NOMO-1 treated with DMSO at 0.1 percent for 48 hours (cell line): ENCODE results near the gene MED20.

Experiments
- DNase-seq: peaks from one replicate; lab custom pipeline; 2025; ENCODE audit not compliant: unreplicated experiment; lab: John Stamatoyannopoulos, UW

The MED20 gene

DNA sequence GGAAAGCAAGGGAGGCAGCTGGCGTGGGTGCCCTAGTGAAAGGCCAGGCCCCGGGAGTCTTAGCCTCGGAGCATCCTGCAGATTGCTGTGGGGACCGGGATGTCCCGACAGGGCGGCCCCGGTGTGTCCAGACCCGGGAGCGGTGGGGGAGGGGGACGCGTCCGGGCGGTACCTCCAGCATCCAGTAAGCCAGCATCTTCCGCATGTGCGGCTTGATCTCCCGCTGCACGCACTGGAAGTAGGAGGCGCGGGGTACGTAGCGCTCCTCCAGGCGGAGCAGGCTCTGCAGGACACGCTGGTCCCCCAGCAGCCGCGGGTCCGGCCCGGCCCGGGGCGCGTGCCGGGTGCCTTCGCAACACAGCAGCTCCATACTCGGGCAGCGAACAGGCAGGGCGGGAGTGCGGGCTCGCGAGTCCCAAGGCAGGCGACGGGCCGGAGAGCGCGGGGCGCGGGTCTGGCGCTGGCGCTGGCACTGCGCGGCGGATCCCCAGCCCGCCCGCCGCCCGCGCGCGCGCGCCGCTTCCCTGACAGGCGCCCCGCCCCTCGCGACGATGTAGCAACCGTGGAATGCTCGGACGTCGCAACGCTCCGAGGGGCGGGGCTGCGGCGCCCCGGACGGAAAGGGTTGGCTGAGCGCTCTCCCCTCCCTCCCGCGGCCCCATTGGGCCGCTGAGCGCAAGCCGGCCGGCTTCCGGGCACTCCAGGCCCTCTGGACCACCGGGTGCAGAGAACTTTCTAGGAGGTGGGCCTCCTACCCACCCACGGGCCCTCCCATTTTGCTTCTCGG lies 20.5 kb upstream of the MED20 start, which contains the start of gene CCND3:
TSS of gene CCND3 (minus strand) at position 529 of the 787 bp plus-strand sequence. CDS start at position 370, 159 bp downstream.
- peak; percentile 93 for DNase-seq

DNA sequence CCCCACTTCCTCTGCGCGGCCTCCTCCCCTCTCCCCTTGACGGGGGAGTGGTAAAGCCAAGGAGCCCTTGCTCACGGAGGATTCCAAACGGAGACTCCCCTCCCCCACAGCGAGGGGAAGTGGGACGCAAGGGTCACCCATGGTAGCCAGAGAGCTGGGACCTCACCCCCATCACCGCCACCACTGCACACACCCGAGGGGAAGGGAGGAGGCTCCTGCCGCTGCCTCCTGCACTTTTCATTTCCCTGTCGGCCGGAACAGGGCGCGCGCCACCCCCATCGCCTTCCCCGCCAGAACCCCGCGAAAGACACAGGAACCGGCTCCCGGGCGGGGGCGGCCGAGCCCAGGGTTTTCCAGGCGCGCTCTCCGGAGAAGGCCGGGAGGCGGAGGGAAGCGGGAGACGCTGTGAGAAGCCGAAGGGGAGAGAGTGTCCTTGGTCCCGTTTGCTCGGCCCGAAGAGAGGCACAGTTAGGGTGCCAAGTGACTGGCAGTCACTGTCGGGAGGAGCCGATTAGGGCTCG lies 19.9 kb upstream of the MED20 start:
- peak; percentile 52 for DNase-seq

DNA sequence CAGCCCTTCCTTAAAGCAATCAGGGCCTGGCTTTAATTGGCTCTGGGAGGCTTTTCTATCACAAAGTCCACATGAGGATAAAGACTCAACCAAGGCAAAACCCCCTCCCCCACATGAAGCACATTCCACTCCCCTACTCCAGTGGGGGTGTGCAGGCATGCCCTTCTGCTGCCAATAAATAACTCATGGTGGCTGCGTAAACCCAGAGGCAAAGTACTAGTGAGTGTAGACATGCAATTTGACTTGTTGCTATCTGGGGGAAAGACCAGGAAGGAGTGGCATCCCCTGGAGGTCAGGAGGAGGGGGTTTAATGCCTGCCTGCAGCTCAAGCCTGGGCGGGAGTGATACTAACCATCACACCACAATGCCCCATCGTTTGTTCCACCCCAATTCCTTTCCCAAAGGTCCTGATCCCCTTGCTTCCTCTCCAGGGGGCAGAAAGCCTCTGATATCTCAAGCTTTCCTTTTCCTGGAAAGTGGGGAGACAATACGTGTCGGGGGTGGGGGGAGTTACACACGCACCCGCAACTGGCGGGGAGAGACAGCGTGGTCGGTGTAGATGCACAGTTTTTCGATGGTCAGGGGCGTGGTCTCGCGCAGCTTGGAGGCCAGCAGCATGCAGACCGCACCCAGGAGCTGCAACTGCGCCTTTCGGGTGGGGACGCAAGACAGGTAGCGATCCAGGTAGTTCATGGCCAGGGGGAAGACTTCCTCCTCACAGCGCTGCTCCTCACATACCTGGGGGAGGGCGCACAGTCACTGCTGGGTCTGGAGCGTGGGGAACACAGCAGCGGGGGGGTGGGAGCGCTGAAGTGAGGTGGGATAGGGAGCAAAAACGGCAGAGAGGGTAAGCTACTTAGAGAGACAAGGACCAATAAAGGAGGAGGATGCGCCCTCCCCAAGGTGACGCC lies 19.2 kb upstream of the MED20 start:
- DNase-seq, result peak; percentile 25

DNA sequence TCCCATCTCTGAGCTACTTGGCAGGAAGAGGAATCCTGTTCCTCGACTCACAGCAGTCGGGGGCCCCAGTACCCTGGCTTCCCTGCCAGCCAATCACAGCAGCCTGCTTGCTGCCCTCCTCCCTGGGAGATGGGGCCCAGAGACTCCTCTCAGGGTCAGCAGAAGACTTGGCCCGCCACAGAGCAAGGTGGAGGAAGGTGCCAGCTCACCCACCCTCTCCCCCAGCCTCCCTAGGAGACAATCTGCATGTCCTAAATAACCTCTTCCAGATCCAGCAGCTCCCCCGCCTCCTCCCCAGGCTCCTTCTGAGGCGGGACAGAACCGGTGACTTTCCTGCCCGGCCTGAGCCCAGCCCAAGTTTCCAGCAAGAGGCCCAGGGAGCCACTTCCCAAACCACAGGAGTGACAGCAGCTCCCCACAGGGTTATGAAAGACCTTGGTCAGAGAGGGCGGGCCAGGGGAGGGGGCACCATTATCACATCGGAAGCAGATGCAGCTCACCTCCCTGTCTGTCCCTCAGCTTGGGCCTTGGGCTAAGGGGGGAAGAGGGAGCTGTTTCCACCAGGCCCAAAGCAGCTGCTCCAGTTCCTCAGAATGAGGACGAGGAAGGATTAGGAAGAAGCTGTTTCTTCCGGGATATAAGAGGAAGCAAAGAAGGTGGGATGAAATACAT lies 18.4 kb upstream of the MED20 start:
- peak; percentile 82 for DNase-seq

DNA sequence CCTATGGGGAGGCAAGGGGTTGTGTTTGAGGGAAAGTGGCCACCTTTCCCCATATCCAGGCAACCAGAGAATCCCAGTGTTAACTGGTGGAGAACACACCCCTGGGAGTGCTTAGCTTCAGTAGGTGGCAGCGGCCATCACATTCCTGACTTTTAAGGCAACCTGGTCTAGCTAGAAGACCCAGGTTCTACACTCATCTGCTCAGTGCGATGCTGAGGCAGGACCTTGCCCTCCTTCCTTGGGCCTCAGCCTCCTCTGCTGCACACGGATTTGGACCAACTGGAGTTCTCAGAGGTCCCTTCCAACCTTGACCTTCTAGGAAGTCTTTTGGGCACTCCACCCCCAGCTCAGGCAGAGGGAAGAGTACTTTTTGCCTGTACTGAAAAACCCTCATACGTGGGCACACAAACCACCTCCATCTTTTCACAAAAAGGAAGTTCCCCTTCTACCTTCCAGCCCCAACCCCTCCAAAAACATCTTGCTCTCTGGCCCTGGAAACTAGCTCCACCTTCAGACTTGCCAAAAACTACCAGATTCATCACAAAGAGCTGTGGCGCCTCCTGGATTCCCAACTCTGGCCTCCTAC lies 17.7 kb upstream of the MED20 start:
- DNase-seq, result peak; percentile 41

DNA sequence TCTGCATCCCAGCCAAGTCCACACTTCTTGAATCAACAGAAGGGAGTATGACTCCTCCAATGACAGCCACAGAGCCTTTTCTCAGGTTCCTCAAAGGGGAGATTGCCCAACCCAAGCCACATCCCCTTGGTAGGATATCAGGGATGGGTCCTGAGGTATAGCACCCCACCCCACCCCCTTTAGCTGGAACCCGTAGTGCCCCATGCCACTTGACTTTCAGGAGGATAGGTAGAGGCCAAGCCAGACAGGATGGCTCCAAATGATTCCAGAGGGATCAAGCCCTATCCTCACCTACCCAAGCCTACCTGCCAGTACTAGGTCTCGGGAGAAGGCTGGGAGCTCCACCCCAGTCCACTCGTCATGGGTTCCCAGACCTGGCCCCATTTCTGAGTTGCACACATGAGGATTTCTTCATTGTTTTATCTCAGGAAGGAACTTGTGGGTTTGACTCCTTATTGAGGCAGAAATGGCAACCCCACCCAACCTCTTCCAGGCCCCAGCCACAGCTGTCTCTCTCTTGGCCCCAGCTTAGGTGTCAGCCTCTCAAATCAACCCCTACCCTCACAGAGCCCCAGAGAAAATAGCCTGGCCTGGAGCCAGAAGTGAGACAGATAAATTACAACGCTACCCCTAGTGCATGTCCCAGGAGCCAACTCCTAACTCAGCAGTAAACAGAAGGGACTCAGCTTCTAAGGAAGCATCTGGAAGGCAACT lies 17.1 kb upstream of the MED20 start:
- DNase-seq, result peak; percentile 92

DNA sequence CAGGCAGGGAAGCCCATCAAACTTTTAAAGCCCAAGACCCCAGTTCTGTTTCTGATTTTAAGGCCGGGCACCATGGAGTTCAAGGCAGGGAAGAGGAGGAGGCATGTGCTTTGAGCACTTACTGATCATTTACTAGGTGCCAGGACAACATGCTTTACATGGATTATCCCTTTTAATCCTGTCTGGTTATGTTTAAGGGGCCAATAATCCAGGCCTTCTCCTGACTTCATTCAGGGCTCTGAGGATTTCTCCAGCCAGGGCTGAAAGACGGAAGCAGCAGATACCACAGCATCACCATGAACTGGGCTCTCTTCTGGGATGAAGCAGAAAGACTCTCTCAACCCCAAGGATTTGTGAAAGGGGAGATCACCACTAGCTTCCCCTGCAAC lies 16.5 kb upstream of the MED20 start:
- no peak for DNase-seq

DNA sequence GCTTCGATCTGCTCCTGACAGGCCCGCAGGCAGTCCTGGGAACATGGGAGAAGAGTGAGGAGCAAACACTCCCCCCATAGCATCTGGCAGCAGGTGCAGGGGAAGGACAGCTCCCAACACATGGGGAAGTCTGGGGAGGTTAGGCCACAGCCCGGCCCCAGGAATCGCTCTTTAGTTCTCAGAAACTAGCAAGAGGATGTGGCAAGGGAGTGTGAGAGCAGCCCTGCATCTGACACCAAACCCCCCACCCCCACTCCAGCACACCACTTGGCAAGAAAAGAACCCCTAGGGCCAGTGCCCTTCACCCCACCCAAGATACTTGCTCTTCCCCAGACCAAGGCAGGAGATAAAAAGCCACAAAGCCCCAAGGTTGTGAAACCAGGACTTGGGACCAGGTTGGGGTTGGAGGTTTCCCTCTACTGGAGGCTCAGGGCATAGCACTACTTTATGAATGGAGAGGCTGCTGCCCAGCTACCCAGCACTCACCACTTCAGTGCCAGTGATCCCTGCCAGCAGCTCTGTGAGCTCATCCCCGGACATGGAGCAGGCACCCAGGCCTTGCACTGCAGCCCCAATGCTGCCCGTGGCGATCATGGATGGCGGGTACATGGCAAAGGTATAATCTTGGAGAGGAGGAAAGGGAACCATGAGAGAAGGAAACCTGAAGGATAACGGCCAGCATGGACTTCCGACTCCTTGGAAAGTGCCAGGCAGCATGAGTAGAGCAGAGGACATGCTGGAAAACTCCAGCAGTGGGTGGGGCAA lies 15.3 kb upstream of the MED20 start:
- DNase-seq, result peak; percentile 96

DNA sequence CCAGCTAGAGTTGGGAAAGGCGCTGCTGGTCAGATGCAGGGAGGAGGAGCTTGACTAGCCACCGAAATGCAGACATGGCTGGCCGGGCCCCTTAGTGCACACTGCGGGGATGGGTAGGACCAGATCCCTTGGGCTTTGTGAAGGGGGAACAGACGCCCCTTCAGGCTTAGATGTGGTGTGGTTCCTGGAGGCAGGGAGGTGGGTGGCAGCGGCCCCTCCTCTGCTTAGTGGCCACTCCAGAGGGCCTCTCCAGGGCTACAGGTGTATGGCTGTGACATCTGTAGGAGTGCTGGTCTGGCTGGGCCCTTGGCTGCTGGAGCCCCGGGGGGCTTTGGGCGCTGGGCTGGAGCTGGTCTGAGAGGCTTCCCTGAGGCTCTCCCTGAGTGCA lies 14.7 kb upstream of the MED20 start:
- no peak for DNase-seq

DNA sequence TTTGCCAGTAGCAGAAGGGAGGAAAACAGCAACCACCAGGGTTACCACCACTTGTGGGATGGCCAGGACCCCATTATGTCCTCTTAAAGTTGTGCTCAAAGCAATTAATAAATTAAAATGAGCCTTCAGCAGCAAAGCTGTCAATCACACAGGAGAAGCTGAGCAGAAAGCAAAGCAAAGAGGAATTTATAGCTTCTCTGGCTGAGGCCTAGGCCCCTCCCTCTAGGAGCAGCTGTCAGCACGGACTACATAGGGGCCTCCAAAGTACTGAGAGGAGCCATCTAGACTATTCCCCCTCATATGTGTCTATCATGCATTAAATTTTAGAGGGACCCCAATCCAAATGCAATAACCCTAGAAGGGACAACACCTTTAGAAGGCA lies 14.2 kb upstream of the MED20 start:
- no peak for DNase-seq

DNA sequence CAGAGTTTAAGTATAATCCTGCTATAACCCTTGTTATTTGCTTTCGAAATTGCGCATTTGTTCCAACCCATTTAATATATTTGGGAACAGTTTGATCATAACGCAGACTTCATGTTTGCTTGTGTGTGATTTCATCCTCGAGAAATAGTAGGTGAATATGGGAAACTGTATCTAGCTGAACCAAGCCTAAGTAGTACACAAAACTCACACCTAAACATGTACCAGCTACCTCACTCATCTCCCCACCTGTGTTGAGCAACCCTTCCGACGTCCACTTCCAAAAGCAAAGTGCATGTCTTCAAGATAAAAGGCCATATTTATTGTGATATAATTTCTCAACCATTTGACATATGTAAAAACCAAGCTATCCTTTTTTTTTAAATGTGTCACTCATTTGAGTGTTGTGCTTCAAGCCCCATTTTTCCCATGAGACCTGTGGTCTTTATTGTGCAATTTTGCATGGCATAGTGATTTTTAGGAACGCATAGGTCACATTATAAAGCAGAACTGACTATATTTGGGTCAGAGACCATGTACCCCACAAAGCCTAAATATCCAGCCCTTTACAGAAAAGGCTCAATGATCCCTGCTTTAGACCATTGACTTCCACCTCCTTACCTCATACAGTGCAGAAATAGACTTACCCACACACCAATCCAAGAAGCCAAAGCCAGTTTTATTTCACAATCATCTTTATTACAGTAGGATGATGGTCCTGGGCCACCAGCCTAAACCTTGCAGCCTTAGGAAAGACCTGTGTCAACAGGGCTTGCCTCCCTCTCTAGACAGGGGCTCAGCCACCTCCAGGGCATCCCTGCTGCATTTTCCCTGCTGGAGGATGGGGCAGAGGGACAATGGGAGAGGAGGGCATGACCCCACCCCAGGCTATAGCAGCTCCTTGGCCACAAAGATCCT lies 13.6 kb upstream of the MED20 start:
- peak; percentile 38 for DNase-seq

DNA sequence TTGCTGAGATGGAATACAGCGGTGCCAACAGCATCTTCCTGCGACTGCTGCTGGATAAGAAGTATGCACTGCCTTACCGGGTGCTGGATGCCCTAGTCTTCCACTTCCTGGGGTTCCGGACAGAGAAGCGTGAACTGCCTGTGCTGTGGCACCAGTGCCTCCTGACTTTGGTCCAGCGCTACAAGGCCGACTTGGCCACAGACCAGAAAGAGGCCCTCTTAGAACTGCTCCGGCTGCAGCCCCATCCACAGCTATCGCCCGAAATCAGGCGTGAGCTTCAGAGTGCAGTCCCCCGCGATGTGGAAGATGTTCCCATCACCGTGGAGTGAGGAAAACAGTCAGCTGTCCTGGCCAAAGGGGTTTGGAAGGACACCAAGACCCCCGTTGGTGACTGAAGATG lies 11.4 kb upstream of the MED20 start:
- no peak for DNase-seq

DNA sequence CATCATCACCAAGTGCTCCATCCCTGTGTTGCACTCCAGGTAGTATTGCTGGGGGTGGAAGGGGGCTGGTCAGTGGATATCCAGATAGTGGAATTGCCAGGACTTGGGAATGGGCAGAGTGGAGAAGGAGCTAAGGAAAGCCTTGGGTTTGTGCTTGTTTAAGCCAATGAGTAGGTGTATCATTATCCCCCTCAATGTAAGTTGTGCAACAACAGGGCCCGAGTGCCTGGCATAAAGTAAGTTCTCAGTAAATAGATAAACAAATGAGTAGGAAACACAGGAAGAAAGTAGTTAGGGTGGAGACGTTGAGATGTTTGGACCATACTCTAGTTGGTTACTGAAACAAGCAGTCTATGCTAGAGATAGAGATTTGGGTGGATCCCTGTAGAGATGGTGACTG lies 10.9 kb upstream of the MED20 start:
- DNase-seq, result no peak

DNA sequence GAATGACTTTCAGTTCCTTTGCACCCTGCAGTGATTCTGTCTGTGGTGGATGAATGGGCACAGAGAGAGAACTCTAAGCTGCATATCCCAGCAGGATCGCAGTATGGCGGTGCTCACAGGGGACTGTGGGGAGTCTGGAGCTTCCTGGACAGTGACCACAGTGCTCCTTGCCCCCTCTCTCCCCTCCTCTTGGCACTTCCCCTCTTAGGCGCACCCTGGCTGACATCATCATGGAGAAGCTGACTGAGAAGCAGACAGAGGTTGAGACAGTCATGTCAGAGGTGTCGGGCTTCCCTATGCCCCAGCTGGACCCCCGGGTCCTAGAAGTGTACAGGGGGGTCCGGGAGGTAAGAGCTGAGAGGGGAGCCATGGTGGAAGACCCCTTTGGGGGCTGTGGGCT lies 9.0 kb upstream of the MED20 start:
- DNase-seq, result no peak

DNA sequence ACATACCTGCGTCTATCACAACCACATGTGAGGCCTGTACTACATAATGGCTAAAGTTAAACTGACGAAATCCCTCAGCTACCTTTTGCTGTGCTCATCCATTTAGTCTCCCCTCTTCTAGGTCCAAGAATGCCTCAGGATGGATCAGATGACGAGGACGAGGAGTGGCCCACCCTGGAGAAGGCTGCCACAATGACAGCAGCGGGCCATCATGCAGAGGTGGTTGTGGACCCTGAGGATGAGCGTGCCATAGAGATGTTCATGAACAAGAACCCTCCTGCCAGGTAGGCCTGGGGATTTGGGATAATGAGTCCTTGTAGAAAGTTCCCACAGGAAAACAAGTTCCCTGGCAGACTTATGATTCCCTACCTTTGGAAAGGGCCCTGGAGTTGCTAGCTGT lies 6.3 kb upstream of the MED20 start:
- DNase-seq, result no peak

DNA sequence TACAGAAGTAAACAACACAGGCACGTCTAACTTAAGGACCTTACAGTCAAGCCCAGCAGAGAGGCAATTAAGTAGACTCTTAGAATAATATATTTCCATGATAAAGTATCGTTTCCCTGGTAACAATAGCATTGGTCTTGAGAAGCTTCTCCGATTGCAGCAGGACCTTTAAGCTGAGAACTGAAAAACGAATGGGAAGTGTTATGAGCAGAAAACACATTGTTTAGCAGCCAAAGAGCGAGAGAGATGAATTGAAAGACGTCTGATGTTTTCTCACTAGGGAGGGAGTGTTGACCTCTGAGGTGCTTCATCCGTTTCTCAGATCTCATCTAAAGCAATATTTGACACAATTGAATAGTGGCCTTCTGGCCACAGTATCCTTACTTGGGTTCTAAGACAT lies 1.2 kb upstream of the MED20 start:
- no peak for DNase-seq

DNA sequence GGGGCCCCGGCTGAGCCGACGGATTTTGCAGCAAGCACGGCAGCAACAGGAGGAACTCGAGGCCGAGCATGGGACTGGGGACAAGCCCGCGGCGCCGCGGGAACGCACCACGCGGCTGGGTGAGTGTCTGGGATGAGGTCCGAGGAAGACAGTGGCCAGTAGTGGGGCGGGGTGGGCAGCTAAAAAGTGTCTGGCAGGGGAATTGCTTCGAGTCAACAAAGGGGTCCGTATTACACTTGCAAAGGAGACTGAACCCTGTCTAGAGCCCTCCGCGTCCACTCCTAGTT lies 716 bp upstream of the MED20 start:
- no peak for DNase-seq

DNA sequence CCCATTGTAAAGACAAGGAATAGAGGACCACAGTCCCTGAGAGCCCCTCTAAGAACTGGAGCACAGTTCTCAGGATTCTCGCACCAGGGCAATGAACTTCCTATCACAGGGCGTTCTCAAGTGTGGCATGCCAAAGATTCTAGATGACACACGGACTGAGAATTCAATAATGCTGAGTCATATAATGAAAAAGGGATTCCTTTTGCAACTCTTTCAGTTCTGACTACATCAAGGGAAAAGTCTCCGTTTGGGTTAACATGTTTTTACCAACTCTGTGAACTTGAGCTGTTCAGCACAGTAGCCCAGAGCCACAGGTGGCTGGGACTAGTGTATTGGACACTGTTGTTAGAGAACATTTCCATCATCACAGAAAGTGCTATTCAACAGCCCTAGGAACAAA lies 3.4 kb downstream of the MED20 start:
- DNase-seq, result no peak
